Thyroid gland (tissue), 4 donors: Measurements from ENCODE around the gene ATXN1. TPM values are rescaled to one million over a fixed set of nuclear protein-coding genes. Genes with fewer than 3 reads are reported as not detected.

Experiments
- DNase-seq, 2 donors: peaks; one replicate each; pipeline ENCODE4 v3.0.0-alpha.2; 2019
- H3K27ac ChIP-seq, 3 donors: fragments of 200-600 bp; sonication (generic); 1 replicate in 2 of 3; 2 replicates in 1 of 3; pipeline ENCODE4 v1.5.1; 2016 to 2019; ENCODE audit warnings: mild to moderate bottlenecking in 1 of 3, moderate library complexity in 1 of 3
- H3K27me3 ChIP-seq: fragments of 200-600 bp; sonication (generic); one replicate; pipeline ENCODE4 v1.5.1; 2019
- H3K36me3 ChIP-seq, 2 donors: fragments of 200-600 bp; sonication (generic); one replicate each; pipeline ENCODE4 v1.5.1; 2016 to 2019
- H3K4me1 ChIP-seq, 2 donors: fragments of 200-600 bp; sonication (generic); one replicate each; pipeline ENCODE4 v1.5.1; 2017 to 2019
- H3K4me3 ChIP-seq, 3 donors: fragments of 200-600 bp; sonication (generic); replicated peaks in 1 of 3; 1 replicate in 2 of 3; 2 replicates in 1 of 3; pipeline ENCODE4 v1.5.1; 2016; ENCODE audit warnings: mild to moderate bottlenecking in 1 of 3
- H3K9me3 ChIP-seq: fragments of 200-600 bp; sonication (generic); one replicate; pipeline ENCODE4 v1.5.1; 2017
- CTCF ChIP-seq, 6 experiments: fragments of 200-600 bp in 3 of 6; fragments of 450-650 bp in 3 of 6; sonication (generic) in 3 of 6; IDR thresholded peaks; one replicate each; pipeline ENCODE4 v1.5.1; 2016 to 2019; ENCODE audit warnings: antibody characterized with exemption in 6 of 6, mild to moderate bottlenecking in 2 of 6, inconsistent platforms in 1 of 6, moderate library complexity in 1 of 6
- POLR2A ChIP-seq, 2 donors: fragments of 450-650 bp; IDR thresholded peaks; one replicate each; pipeline ENCODE4 v1.6.1; 2017; ENCODE audit warnings: antibody characterized with exemption in 2 of 2, mild to moderate bottlenecking in 2 of 2, moderate library complexity in 1 of 2
- WGBS, 2 donors: methylation state at CpG; one replicate each; pipeline ENCODE4 v1.1.5; 2017; 5-methylcytosine and 5-hydroxymethylcytosine counted together
- intact Hi-C: fragments of 100-400 bp; cut with DNase I; formaldehyde crosslinking; loops from one replicate; pipeline ENCODE4 v1.15.1; 2023
- total RNA-seq, 4 donors: library from RNA; depleted of rRNA; stranded (reverse); fragments of >200 nt; gene quantifications; one replicate each; pipeline ENCODE4 v1.2.3, GENCODE V29; 2016

The ATXN1 gene
- total RNA-seq, 4 donors from 2014 or later: 62.1 to 88.1 (median 83.0) TPM

- Histone ChIP-seq H3K27ac (no peak overlapping the region), H3K9me3 (no peaks in the 10 kb centered on the region), H3K27me3 (no peaks in the 10 kb centered on the region), H3K4me1 (peaks cover 0 to 7% of the 10 kb centered on the region in 2 donors), H3K4me3 (no peak overlapping the region), H3K36me3 (no peaks in the 10 kb centered on the region)
- DNase-seq: no peak
- 96 to 97% methylated on average over 9 of the region's 9 CpGs for WGBS, 2 donors
- TF ChIP-seq POLR2A (IDR thresholded peaks at IDR 0.05) (no peak), CTCF (IDR thresholded peaks at IDR 0.05) (no peak)
- intact Hi-C loops: no loop called here
Observed at GRCh38 chr6:16377470-16377869, 383.8 kb downstream of the ATXN1 start.

GRCh38 chr6:16375843-16376242 lies 385.4 kb downstream of the ATXN1 start:
- no peak for DNase-seq
- H3K9me3 ChIP-seq: no peaks in the 10 kb centered on the region
- H3K27me3 ChIP-seq: no peaks in the 10 kb centered on the region
- H3K4me3 ChIP-seq: no peak overlapping the region
- no peaks in the 10 kb centered on the region for H3K36me3 ChIP-seq
- TF ChIP-seq POLR2A (IDR thresholded peaks at IDR 0.05) (no peak), CTCF (IDR thresholded peaks at IDR 0.05) (no peak)
- peaks cover 0 to 7% of the 10 kb centered on the region in 2 donors for H3K4me1 ChIP-seq
- H3K27ac ChIP-seq: no peak overlapping the region
- intact Hi-C loops: no loop called here
- 87 to 92% methylated on average over 3 of the region's 3 CpGs for WGBS, 2 donors

GRCh38 chr6:16375206-16375605 lies 386.1 kb downstream of the ATXN1 start:
- no peak overlapping the region for H3K27ac ChIP-seq
- intact Hi-C loops: no loop called here
- WGBS, 2 donors: 74 to 84% methylated on average over 1 of the region's 1 CpG

GRCh38 chr6:16374461-16375200 lies 386.6 kb downstream of the ATXN1 start:
- H3K9me3 ChIP-seq: no peaks in the 10 kb centered on the region
- DNase-seq: no peak
- 87 to 90% methylated on average over 10 of the region's 10 CpGs for WGBS, 2 donors
- no peak overlapping the region for H3K4me3 ChIP-seq
- no peaks in the 10 kb centered on the region for H3K4me1 ChIP-seq
- H3K27ac ChIP-seq: no peak overlapping the region
- H3K36me3 ChIP-seq: no peaks in the 10 kb centered on the region
- intact Hi-C loops: no loop called here
- no peak for TF ChIP-seq CTCF (IDR thresholded peaks at IDR 0.05)
- TF ChIP-seq POLR2A (IDR thresholded peaks at IDR 0.05): no peak
- H3K27me3 ChIP-seq: no peaks in the 10 kb centered on the region

More at GRCh38 chr6:16375206-16375605, 386.1 kb downstream of the ATXN1 start:
- H3K9me3 ChIP-seq: no peaks in the 10 kb centered on the region
- no peak for TF ChIP-seq CTCF (IDR thresholded peaks at IDR 0.05)
- no peak for TF ChIP-seq POLR2A (IDR thresholded peaks at IDR 0.05)
- H3K4me3 ChIP-seq: no peak overlapping the region
- no peaks in the 10 kb centered on the region for H3K27me3 ChIP-seq
- H3K4me1 ChIP-seq: peaks cover 0 to 1% of the 10 kb centered on the region in 2 donors
- H3K36me3 ChIP-seq: no peaks in the 10 kb centered on the region
- no peak for DNase-seq

- Histone ChIP-seq H3K4me1 (no peaks in the 10 kb centered on the region), H3K27ac (no peak overlapping the region), H3K4me3 (no peak overlapping the region), H3K9me3 (no peaks in the 10 kb centered on the region), H3K27me3 (no peaks in the 10 kb centered on the region), H3K36me3 (no peaks in the 10 kb centered on the region)
- intact Hi-C loops: no loop called here
- no peak for DNase-seq
- no peak for TF ChIP-seq POLR2A (IDR thresholded peaks at IDR 0.05)
- TF ChIP-seq CTCF (IDR thresholded peaks at IDR 0.05): no peak
- WGBS, 2 donors: 62 to 82% methylated on average over 3 of the region's 3 CpGs
Observed at GRCh38 chr6:16374016-16374415, 387.2 kb downstream of the ATXN1 start.
